GM12872 (cell line): ENCODE data around the gene KCNJ6.

ENCODE experiments used
- CTCF ChIP-seq: IDR thresholded peaks from 3 replicates; pipeline ENCODE4 v1.5.1; 2011; ENCODE audit warnings: low read depth, mild to moderate bottlenecking, low read length, moderate library complexity; ENCODE audit not compliant: insufficient read depth

KCNJ6 gene

GRCh38 chr21:37886120-37886519 is 30.1 kb downstream of the KCNJ6 start:
- TF ChIP-seq CTCF, result no peak

GRCh38 chr21:37878946-37879660 is 37.2 kb downstream of the KCNJ6 start:
- TF ChIP-seq CTCF, result no peak

- TF ChIP-seq CTCF, result no peak
These were observed 38.2 kb downstream of the KCNJ6 start for GRCh38 chr21:37877888-37878684.

- TF ChIP-seq CTCF, result no peak
These were observed 39.1 kb downstream of the KCNJ6 start for GRCh38 chr21:37877171-37877570.

GRCh38 chr21:37876561-37876960 is 39.7 kb downstream of the KCNJ6 start:
- no peak for TF ChIP-seq CTCF

- TF ChIP-seq CTCF, result no peak
These were observed 41.1 kb downstream of the KCNJ6 start for GRCh38 chr21:37874904-37875780.

- no peak for TF ChIP-seq CTCF
These were observed 41.8 kb downstream of the KCNJ6 start for GRCh38 chr21:37874481-37874880.
